GM19397 (cell line): Measurements from ENCODE around the gene LRRC52.

Experiments used
- ATAC-seq: cut with Tn5 transposase; IDR thresholded peaks from one replicate; pipeline ENCODE4 v1.9.1; 2021; ENCODE audit warnings: mild to moderate bottlenecking, moderate library complexity; ENCODE audit not compliant: unreplicated experiment

Gene LRRC52

DNA sequence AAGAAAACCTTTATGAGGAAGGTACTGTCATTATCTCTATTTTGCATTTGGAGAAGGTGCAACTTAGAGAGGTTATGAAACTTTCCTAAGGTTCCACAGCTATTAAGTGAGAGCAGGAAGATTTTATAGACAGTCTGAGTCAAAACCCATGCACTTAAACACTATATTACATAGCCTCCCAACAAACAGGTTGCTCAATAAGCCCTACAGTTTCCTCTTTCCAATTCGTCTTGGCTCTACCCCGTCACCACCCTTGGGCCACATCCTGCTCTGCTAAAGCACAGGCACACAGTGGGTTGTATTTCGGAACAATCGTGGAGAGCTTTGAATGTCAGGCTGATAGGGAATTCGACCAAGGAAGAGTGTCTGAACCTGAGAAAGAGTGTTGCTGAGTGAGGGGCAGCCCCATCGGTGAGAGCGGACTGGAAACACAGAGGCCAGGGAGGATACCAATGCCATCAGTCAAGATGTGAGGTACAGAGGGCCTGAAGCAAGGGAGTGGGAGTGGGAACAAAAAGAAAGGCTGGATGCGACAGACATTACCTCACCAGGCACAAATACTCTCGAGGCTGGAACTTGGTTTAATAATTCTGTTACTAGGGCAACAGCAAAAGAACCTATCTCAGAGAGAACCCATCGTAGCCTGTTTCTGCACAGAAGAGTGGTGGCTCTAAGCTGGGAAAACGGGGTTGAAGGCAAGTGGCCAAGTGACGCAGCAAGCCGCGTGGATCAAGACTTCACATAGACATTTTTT lies 6.3 kb upstream of the LRRC52 start:
- ATAC-seq, result no peak

DNA sequence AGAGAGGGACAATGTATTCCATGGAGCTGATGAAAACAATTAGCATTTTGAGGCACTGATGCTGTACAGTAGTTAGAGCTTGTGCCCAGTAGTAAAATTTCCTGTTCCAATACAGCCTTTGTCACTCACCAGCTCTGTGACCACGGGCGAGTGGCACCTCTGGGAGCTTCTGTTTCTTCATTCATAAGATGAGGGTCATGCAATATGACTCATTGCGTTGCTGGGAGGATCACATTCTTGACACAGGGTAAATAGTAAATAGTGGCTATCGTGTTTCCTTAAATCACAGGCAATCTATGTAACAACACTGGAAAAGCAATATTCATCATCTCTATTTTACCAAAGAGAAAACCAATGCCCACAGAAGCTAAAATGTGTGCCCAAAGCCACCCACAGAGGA lies 4.5 kb upstream of the LRRC52 start:
- no peak for ATAC-seq

DNA sequence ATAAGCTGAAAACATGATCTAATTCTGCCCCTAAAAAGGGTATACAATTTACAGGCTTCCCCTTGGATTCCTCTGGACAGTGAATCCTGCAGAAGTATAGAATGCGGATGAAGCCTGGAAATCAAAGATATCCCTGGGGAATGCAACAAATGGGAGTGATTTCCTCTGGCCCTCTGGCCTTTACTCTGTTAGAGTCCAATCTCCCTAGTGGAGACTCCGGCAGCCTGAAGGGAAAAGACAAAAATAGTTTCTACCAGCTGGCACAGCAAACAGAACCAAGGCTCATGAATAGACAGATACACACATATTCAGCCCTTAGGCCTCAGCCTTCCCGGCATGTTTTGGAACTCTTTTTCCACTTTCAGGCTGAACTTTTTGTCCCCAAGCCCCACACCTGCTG lies 3.9 kb upstream of the LRRC52 start:
- no peak for ATAC-seq

DNA sequence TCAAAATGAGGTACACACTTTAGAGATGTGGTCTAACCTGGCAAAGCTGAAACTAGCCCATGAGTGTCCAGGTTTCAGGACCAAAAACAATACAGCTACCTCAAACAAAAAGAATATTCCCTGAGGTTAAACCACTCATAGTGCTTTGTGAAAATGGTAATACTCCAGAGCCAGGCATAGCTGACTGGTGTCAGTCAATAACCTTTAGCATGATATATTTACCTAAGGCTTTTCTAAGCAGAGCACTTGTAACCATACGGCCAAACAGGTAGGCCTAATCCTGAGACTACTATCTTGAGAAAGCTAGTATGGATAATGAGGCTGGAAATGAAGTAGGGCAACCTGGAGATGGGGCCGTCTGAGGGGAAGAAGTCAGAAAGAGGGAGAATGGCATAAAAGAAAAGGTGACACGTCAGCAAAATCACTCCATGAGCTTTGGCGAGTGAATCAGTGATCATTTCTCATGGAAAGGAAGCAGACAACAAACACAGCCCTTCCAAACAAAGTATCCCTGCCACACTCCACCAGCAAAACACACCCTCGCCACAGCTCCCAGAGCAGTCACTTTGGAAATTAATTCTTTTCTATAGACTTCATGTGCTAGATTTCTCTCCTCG lies 1.7 kb upstream of the LRRC52 start:
- no peak for ATAC-seq

DNA sequence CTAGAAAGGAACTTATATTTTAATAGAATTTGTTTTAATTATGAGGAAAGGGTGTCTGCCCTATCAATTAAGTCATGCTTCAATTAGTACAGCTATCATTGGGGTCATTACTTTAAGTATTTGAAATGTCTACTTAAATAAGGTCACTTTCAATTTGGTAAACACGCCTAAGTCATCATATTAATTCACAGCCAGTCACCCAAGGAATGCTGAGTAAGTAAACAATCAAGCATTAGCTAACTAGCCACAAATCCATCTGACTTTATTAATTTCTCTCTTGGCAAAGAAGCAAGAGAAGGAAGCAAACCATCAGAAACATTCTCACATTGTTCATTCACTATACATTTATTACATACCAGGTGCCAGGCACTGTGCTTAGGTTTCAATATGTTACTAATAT lies 1.2 kb upstream of the LRRC52 start:
- ATAC-seq, result no peak

DNA sequence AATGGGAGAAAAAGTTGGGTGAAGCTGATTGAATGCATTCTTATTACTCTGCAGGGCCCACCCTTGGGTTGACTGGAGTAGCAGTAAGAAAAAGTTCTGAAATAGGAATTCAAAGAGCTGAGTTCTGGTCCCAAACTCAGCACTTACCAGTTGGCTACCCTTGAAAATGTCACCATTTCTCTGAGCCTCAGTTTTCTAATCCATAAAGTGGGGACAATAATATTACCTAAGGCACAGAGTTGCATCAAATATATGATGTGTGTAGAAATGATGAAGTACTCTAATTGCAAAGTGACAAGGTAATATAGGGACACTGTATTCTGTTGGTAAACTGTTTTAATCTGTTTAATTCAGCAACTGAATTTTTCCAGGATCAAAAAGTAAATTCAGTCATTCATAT lies 1.2 kb downstream of the LRRC52 start:
- ATAC-seq, result no peak

DNA sequence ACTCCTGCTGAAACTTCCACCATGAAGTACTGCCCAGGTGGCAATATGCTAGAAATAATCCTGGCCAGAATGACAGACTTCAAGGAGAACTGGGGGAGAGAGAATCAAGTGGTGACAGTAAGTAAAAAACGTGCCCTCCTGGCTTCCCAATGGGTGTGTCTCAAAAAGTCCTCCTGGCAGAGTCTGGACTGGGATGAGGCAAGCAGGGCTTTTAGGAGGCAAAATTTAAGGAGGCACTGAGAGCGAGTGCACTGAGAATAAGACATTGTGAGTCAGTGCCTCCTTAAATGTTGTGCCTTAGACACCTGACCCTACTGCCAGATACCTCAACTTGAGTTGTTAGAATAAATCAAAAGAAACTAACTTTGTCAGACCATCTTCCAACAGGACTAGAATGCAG lies 2.2 kb downstream of the LRRC52 start:
- no peak for ATAC-seq

DNA sequence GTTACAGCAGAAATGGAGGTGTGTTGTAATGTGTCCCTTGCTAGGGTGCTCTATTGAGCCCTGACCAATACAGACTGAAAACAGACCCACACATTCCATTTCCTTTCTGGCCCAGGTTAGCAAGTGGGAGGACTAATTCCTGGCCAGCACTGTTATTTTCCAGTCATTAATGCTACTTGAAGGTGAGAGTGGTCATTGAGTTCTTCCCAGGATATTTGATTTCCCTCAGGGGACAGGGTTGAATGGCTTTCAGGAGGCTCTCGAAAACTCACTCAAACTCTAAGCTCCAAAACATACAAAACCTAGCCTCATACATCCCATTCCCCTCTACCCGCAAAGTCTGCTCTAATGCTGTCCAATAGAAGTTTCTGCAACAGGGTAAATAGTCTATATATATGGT lies 6.2 kb downstream of the LRRC52 start:
- no peak for ATAC-seq

DNA sequence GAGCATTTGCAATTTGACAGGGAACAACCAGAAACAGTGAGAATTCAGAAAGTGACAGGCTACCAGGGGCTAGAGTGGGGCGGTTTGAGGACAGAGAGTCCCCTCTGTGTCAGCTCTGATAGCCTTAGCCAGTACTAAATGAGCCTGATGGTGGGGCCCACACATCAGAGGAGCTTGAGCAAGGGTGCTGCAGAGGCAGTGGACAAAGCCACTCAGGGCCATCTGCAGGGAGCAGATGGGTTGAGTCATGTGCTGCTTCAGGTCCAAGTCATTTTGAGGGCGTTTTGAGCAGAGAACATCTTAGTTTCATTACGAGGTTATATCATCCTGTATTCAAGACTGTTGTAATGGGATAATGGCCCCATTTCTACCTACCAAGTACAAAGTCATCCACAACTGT lies 7.7 kb downstream of the LRRC52 start:
- no peak for ATAC-seq

DNA sequence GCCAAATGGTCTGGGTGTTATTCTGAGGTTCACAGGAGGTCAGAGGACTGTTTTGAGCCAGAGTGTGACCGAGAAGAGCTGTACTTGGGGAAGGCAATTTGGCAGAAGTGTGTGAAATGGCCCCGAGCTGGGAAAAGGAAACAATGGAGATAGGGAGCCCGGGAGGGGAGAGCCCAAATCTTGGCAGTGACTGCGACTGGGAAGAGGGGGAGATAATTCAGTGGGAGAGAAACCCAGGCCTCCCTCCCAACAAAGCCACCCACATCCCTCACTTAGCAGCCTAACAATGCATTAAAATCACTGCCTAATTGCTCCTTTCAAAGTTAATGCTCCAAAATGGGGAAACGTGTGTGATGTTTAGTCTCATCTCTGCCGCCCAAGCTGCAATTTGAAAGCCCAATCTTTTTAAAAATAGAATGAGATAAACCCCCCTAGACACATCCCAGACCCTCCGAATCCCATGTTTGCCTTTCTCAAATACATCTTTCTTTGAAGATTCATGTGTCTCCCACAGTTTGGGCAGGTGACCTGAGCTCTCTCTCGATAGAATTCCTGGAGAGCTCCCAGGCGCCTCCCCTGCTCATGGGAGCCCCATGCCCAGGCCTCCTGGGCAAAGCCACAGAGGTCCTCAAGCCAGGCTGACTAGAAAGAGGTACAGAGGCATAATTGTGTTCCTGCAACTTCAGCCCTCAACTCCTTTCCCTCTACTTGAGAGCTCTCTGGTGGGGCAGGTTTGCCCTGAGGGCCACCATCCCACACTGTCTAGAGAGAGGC lies 17.3 kb downstream of the LRRC52 start:
- no peak for ATAC-seq

DNA sequence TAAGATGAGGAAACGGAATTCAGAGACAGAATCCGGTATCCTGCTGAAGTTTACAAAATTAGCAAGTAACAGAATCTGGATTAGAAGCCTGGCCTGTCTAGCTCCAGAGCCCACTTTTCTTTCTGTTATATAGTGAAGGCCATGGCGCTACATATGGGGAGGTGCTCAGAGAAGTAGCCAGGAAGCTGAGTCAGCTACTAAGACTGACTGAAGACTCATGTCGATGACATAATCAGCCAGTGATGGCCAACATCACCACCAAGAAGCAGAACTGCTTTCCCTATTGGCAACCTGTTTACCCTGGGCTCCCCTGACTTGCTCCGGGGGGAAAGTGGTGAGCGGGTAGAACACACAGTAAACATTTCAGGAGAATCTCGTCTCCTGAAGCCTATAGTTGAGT lies 18.8 kb downstream of the LRRC52 start:
- no peak for ATAC-seq

DNA sequence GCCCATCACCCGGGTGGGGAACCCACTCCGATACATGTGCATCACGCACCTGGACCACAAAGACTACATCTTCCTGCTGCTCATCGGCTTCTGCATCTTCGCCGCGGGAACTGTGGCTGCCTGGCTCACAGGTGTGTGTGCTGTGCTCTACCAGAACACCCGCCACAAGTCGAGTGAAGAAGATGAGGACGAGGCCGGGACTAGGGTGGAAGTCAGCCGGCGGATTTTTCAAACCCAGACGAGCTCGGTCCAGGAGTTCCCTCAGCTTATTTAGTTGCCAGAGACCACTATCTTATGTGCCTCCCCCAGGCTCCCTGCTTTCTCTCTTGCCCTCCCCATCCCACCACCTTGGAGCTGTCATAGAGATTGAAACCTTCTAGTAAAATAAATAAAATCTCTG lies 19.8 kb downstream of the LRRC52 start:
- no peak for ATAC-seq

DNA sequence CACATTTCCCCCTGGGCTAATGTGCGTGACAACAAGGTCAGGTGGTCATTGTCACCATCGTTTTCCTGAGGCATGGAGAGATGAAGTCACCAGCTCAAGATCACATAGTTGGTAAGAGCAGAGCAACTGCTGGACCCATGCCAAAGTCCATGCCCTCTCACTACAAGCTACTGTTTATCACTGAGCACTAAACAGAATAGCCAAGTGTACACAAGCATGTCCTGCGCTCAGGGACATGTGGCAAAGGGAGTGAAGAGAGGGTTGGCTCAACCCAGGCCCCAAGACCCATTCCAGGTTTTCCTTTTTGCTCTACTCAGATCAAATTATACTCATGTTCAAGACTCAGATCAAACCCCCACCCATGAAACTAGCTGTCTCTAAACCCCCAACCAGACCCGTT lies 20.8 kb downstream of the LRRC52 start:
- no peak for ATAC-seq

DNA sequence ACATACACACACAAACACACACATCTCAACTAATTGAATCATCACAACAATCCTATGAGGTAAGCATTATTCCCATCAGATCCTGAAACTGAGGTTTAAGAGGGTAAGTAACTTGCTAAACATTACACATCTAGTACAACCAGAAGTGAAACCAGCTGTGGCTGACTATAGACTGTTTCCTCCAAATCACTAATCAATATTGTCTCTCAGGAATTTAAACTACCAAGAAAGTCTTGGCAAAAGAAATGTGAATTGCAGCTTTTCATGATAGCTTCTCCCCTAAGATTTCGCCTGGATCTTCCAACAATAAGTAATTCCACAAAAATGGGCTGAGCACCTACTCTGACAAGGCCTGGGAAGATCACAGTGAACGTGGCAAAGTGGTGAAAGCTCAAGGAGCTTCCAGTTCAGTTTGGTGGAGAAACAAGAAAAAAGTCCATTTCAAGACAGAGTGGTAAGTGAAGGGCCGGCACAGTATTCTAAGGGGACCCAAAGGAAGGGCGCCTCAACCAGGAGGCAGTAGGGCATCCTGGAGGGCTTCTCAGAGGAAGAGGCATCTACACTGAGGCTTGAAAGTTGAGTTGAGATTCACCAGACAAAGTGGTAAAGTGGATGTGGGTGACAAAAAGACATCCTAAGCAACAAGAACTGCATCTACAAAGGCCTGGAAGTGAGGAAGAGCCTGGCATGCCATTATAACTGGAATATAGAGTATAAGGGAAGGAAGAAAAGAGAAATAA lies 22.1 kb downstream of the LRRC52 start:
- no peak for ATAC-seq

DNA sequence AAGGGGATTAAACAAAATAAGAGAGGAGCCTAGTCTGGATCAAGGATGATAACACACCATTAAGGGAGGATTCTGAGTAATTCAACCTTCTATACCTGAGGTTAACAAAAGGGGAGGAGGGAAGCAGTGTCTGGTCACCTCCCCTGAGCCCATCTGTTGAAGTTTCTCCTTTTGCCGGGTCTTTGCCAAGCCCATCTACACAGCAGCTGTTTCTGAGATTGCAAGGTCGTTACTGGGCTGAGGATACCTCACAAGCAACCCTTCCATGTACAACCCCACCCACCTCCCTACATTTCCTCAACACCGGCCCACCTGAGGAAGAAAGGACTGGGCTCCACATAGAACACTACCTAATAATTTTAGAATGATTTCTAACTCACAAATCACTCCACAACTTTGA lies 26.3 kb downstream of the LRRC52 start:
- ATAC-seq, result no peak

DNA sequence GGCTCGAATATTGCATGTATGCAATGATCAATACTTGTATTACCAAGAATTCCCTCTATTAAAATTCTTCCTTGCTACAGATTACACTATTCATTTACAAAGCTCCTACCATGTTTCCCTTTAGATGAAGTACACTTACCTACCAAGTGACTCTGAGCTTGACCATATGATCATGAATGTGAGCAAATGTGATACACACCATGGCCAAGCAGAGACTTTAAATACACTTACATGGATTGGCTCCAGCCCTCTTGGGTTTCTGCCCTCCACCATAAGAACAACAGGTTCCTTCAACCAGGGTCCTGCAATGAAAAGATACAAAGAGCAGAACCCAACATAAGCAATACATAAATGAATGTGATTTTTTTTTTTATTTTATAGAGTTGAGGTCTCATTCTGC lies 30.0 kb downstream of the LRRC52 start:
- no peak for ATAC-seq

DNA sequence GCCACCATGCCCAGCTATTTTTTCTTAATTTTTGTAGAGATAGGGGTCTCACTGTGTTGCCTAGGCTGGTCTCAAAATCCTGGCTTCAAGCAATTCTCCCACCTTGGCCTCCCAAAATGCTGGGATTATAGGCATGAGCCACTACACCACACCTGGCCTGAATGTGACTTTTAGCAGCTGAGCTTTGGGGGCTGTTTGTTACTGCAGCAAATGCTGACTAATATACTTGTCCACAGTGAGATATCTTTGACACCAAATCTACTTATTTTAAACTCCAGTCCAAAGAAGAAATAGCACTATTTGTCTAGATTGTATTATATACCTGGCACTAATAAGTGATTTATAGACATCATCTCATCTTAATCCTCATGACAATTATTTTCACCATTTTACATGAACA lies 30.5 kb downstream of the LRRC52 start:
- ATAC-seq, result no peak

DNA sequence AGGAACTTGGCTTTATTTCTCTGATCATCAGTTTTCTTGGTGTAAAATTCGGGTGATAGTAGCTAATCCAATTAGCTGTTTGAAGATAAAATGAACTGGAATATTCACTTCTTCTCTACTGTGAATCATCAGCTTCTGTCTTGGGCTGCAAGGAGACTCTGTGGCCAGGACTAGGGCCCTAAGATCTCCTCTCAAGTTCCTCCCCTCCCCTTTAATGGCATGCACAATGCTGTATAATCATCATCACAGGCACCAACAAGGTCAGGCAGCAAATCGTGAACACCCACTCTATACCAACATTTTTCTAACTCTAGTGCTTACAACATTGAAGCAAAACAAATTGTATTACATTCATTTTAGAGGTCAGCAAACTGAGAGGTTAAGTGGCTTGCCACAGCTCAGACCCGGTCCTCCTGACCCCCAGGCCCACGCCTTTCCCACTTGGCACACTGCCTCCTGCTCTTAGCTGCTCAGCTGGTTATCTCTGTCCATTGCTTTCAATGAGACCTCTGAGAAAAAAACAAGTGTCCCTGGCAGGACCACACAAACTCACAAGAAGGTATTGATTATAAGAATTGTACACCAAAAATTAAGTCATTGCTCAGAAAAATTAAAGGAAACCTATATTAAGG lies 31.8 kb downstream of the LRRC52 start:
- no peak for ATAC-seq

DNA sequence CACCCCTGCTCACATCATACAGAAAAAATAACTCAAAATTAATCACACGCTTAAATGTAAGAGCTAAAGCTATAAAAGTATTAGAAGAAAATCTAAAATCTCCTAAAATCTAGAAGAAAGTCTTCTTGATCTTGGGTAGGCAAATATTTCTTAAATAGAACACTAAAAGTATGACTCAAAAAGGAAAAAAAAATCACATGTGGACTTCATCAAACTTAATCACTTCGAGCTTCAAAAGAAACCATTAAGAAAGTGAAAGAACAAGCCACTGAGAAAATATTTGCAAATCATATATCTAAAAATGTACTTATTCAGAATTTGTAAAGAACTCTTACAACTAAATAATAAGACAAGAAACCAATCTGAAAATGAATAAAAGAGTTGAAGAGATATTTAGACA lies 32.7 kb downstream of the LRRC52 start:
- no peak for ATAC-seq

DNA sequence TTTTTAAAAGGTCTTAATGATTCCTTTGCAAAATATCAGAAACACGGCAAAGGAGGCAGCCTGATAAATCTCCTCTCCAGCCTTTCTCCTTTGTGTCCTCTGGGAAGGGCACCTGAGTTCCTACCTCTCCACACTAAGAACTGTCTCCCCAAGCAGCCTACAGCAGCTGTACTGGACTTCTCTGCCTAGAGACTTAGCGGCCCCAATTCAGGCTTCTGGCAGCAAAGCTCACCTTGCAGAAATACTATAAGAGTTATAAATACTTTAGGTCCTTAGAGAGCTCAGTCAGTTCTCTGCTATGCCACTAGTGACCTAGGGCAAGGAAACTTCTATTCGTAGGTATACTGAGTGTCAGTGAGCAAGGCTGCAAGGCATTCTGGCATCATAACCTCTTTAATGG lies 33.9 kb downstream of the LRRC52 start:
- no peak for ATAC-seq
